Stomach (tissue), 4 donors: ENCODE measurements around the gene RAB40B.

Experiments
- CTCF ChIP-seq, 7 experiments: fragments of 450-650 bp in 4 of 7; fragments of 200-600 bp in 3 of 7; sonication (generic) in 3 of 7; IDR thresholded peaks; one replicate each; pipeline ENCODE4 v1.5.1; 2016 to 2019; ENCODE audit warnings: antibody characterized with exemption in 7 of 7, control low read depth in 2 of 7, mild to moderate bottlenecking in 1 of 7
- EP300 ChIP-seq: sonication (generic); formaldehyde crosslinking; IDR thresholded peaks from one replicate; pipeline ENCODE4 v1.6.1; 2017; ENCODE audit warnings: antibody characterized with exemption
- POLR2A ChIP-seq, 4 donors: fragments of 450-650 bp; IDR thresholded peaks; one replicate each; pipeline ENCODE4 v1.6.1; 2016; ENCODE audit warnings: antibody characterized with exemption in 4 of 4, control low read depth in 2 of 4, mild to moderate bottlenecking in 1 of 4, moderate library complexity in 1 of 4
- POLR2AphosphoS5 ChIP-seq, 3 donors: sonication (generic); formaldehyde crosslinking; IDR thresholded peaks; one replicate each; pipeline ENCODE4 v1.6.1; 2016; ENCODE audit warnings: antibody characterized with exemption in 3 of 3

DNA sequence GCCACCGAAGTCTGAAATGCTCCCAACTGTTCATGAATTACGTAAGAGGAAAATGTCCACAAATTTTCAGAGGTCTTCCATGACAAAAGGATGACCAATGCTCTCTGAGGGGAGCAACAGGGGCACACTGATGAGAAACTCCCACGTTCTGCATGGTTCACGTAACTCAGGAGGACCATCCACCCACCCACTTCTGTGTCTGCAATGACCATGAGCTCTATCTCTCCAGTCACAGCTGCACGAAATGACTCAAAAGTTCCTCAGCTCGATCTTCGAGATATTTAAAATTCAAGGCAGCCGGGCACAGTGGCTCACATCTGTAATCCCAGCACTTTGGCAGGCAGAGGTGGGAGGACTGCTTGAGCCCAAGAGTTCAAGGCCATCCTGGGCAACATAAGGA lies 66.0 kb downstream of the RAB40B start:
- no peak for TF ChIP-seq CTCF (IDR thresholded peaks at IDR 0.05)
- no peak for TF ChIP-seq POLR2AphosphoS5 (IDR thresholded peaks at IDR 0.05)
- TF ChIP-seq POLR2A (IDR thresholded peaks at IDR 0.05) = no peak
- no peak for TF ChIP-seq EP300
